ENCODE data around the gene ADI1. TPM values are rescaled to one million over a fixed set of nuclear protein-coding genes. Genes with fewer than 3 reads are reported as not detected.

Gene ADI1
- total and polyA plus RNA-seq, 7 donors: 35.7 to 114 (median 86.3) TPM

DNA sequence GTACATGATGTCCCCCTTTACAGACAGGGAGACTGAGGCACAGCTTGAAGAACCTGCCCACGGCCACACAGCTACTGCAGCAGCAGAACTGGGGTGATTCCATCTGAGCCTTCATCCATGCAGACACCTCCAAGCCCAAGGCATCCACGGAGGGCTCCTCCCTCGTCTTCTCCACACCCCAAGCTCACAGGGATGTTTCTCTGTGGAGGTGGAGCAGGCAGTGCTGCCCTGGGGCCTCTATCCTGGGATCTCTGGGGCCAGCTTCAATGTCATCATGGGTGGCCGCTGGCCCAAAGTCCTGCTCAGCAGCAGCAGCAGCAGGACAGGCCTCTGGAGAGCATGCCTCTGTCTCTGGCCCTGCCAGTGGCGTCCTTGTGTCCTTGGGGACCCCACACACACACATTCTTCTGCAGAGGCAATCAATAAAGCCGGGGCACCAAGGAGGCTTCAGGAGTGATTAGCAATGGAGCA lies 31.2 kb downstream of the ADI1 start:
- H3K27me3 ChIP-seq: no peaks in the 10 kb centered on the region
- no peaks in the 10 kb centered on the region for H3K9me3 ChIP-seq
- H3K4me3 ChIP-seq: no peak overlapping the region
- intact Hi-C loops (cut with DNase I): no loop called here
- H3K4me1 ChIP-seq: peaks cover 0 to under 1% (median 0%) of the 10 kb centered on the region in 4 donors
- DNase-seq: peak; percentile 38
- no peak overlapping the region for H3K27ac ChIP-seq
- TF ChIP-seq EP300 (IDR thresholded peaks at IDR 0.05): no peak
- no peak for TF ChIP-seq POLR2AphosphoS5 (IDR thresholded peaks at IDR 0.05)
- 83% methylated on average over 6 of the region's 6 CpGs for WGBS, 2 donors
- H3K36me3 ChIP-seq: peaks cover 0 to 6% (median 0%) of the 10 kb centered on the region in 4 donors

GRCh38 chr2:3487432-3487831 lies 31.9 kb downstream of the ADI1 start:
- Histone ChIP-seq H3K27me3 (no peaks in the 10 kb centered on the region), H3K4me1 (no peaks in the 10 kb centered on the region), H3K4me3 (no peak overlapping the region), H3K27ac (no peak overlapping the region), H3K9me3 (no peaks in the 10 kb centered on the region), H3K36me3 (peaks cover 0 to 6% (median 0%) of the 10 kb centered on the region in 4 donors)
- DNase-seq: peak; percentile 43
- TF ChIP-seq POLR2AphosphoS5 (IDR thresholded peaks at IDR 0.05) (no peak), CTCF (IDR thresholded peaks at IDR 0.05) (no peak), POLR2A (IDR thresholded peaks at IDR 0.05) (no peak)
- intact Hi-C loops (cut with DNase I): no loop called here
- 85 to 87% methylated on average over 10 of the region's 10 CpGs for WGBS, 2 donors

DNA sequence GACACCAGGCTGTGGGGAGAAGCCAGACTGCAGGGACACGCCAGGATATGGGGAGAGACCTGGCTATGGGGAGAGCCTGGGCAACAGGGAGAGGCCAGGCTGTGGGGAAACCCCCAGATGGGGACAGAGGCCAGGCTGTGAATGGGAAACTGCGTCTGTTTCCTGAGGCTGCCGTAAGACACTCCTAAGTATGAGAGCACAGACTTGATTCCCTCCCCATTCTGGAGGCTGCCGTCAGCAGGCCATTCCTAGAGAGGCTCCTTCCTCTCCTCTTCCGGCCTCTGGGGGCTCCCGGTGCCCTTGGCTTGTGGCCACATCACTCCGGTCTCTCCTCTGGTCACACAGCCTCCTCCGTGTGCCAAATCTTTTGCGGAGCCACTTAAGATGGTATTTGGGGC lies 32.3 kb downstream of the ADI1 start:
- H3K9me3 ChIP-seq: no peaks in the 10 kb centered on the region
- H3K27ac ChIP-seq: no peak overlapping the region
- 87 to 90% methylated on average over 9 of the region's 9 CpGs for WGBS, 2 donors
- H3K4me1 ChIP-seq: no peaks in the 10 kb centered on the region
- peak; percentile 49 for DNase-seq
- intact Hi-C loops (cut with DNase I): no loop called here
- H3K36me3 ChIP-seq: peaks cover 0 to 6% (median 2%) of the 10 kb centered on the region in 4 donors
- H3K27me3 ChIP-seq: no peaks in the 10 kb centered on the region
- no peak overlapping the region for H3K4me3 ChIP-seq
- TF ChIP-seq CTCF (IDR thresholded peaks at IDR 0.05): no peak
- TF ChIP-seq EP300 (IDR thresholded peaks at IDR 0.05): no peak
- TF ChIP-seq POLR2AphosphoS5 (IDR thresholded peaks at IDR 0.05): no peak
- TF ChIP-seq POLR2A (IDR thresholded peaks at IDR 0.05): no peak

- no peak for TF ChIP-seq CTCF (IDR thresholded peaks at IDR 0.05)
- TF ChIP-seq EP300 (IDR thresholded peaks at IDR 0.05): no peak
- no peak for TF ChIP-seq POLR2AphosphoS5 (IDR thresholded peaks at IDR 0.05)
- TF ChIP-seq POLR2A (IDR thresholded peaks at IDR 0.05): no peak
- intact Hi-C loops (cut with DNase I): no loop called here
- Histone ChIP-seq H3K9me3 (no peaks in the 10 kb centered on the region), H3K27me3 (no peaks in the 10 kb centered on the region), H3K4me3 (no peak overlapping the region), H3K36me3 (peaks cover 0 to 6% (median 3%) of the 10 kb centered on the region in 4 donors), H3K27ac (no peak overlapping the region), H3K4me1 (no peaks in the 10 kb centered on the region)
- DNase-seq: peak; percentile 60
- WGBS, 2 donors: 91 to 92% methylated on average over 29 of the region's 29 CpGs
Measured at GRCh38 chr2:3486047-3487027, 33.0 kb downstream of the ADI1 start.

- intact Hi-C loops (cut with DNase I): no loop called here
- H3K27ac ChIP-seq: no peak overlapping the region
- DNase-seq: peak; percentile 51
- no peaks in the 10 kb centered on the region for H3K27me3 ChIP-seq
- no peak for TF ChIP-seq POLR2A (IDR thresholded peaks at IDR 0.05)
- no peaks in the 10 kb centered on the region for H3K4me1 ChIP-seq
- peaks cover 0 to 10% (median 3%) of the 10 kb centered on the region in 4 donors for H3K36me3 ChIP-seq
- H3K9me3 ChIP-seq: no peaks in the 10 kb centered on the region
- 91 to 92% methylated on average over 11 of the region's 11 CpGs for WGBS, 2 donors
- no peak overlapping the region for H3K4me3 ChIP-seq
Measured at GRCh38 chr2:3485166-3485565, 34.2 kb downstream of the ADI1 start.
